Tibial artery (tissue), 4 donors: ENCODE results near the gene GSDMA.

ENCODE experiments used
- DNase-seq, 2 donors: peaks; one replicate each; pipeline ENCODE4 v3.0.0-alpha.2; 2019
- H3K27ac ChIP-seq, 2 donors: fragments of 200-600 bp; sonication (generic) in 1 of 2; 1 replicate in 1 of 2; 2 replicates in 1 of 2; pipeline ENCODE4 v1.5.1; 2018 to 2019; ENCODE audit warnings: mild to moderate bottlenecking in 1 of 2
- H3K27me3 ChIP-seq, 2 donors: fragments of 200-600 bp; sonication (generic) in 1 of 2; one replicate each; pipeline versions ENCODE4 v1.5.1 to v1.6.0; 2016 to 2019
- H3K36me3 ChIP-seq, 3 donors: fragments of 200-600 bp; sonication (generic) in 2 of 3; one replicate each; pipeline ENCODE4 v1.5.1; 2016 to 2019; ENCODE audit warnings: mild to moderate bottlenecking in 2 of 3
- H3K4me1 ChIP-seq, 4 donors: fragments of 200-600 bp; sonication (generic) in 2 of 4; 1 replicate in 3 of 4; 2 replicates in 1 of 4; pipeline ENCODE4 v1.5.1; 2016 to 2019
- H3K4me3 ChIP-seq, 2 donors: fragments of 200-600 bp; sonication (generic) in 1 of 2; 1 replicate in 1 of 2; 2 replicates in 1 of 2; pipeline ENCODE4 v1.5.1; 2018 to 2019; ENCODE audit warnings: mild to moderate bottlenecking in 2 of 2
- H3K9me3 ChIP-seq, 3 donors: fragments of 200-600 bp; sonication (generic) in 1 of 3; one replicate each; pipeline ENCODE4 v1.5.1; 2016 to 2019
- intact Hi-C: fragments of 100-400 bp; cut with DNase I; formaldehyde crosslinking; loops from one replicate; pipeline ENCODE4 v1.15.0; 2023; ENCODE audit warnings: low total_unique reads
- TF ChIP-seq, protein P1 (sequence below), 2 experiments: fragments of 200-600 bp in 1 of 2; fragments of 450-650 bp in 1 of 2; IDR thresholded peaks; one replicate each; pipeline ENCODE4 v1.5.1; 2017 to 2019; ENCODE audit warnings: antibody characterized with exemption in 2 of 2, mild to moderate bottlenecking in 1 of 2, moderate library complexity in 1 of 2

GSDMA gene

DNA sequence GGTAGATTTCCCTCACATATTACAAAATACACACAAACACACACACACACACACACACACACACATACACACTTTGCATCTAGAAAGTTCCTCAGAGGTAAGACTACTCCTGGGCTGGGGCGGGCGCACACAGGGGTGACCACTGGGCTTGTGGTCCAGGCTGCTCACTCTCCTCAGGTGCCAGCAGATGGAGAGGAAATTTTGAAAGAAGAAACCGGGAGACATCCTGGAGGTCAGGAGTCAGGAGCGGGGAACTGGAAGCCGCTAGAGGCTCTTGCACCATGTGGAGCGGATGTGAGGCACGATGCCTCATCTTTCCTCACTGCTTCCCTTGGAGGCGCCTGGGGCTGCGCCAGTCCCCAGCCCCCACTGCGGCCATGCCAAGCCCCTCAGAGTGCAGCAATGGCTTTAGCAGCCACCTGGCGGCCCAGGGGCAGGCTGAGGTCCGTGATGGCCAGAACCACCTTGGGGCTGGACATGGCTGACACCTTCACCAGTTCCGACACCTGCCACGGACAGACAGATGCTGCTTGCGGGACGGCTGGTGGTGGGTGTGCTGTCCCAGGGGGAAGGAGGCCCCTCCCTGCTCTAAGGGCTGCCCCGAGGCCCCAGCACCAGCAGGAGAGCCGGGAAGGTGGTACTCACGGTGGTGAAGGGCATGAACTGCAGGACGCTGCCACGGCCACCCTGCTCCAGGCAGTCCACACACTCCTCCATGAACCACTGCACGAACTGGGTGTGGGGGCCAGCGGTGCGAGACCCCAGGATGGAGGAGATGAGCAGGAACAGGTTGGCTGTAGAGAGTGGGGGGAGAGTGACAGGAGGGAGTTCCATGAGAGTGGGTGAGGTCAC lies 56.6 kb downstream of the GSDMA start:
- no peak for DNase-seq
- Histone ChIP-seq H3K4me3 (no peak overlapping the region), H3K27me3 (no peaks in the 10 kb centered on the region), H3K4me1 (peaks cover 0 to 52% (median 19%) of the 10 kb centered on the region in 4 donors), H3K9me3 (no peaks in the 10 kb centered on the region), H3K36me3 (peaks cover 25 to 51% (median 38%) of the 10 kb centered on the region in 3 donors), H3K27ac (peak overlapping the region; percentile 54 to 55)
- TF ChIP-seq, protein P1, sequence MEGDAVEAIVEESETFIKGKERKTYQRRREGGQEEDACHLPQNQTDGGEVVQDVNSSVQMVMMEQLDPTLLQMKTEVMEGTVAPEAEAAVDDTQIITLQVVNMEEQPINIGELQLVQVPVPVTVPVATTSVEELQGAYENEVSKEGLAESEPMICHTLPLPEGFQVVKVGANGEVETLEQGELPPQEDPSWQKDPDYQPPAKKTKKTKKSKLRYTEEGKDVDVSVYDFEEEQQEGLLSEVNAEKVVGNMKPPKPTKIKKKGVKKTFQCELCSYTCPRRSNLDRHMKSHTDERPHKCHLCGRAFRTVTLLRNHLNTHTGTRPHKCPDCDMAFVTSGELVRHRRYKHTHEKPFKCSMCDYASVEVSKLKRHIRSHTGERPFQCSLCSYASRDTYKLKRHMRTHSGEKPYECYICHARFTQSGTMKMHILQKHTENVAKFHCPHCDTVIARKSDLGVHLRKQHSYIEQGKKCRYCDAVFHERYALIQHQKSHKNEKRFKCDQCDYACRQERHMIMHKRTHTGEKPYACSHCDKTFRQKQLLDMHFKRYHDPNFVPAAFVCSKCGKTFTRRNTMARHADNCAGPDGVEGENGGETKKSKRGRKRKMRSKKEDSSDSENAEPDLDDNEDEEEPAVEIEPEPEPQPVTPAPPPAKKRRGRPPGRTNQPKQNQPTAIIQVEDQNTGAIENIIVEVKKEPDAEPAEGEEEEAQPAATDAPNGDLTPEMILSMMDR (IDR thresholded peaks at IDR 0.05), result no peak
- intact Hi-C loops, result loop anchor here (10.0 kb wide), 1 partner anchor 255 kb away; no protein-coding TSS in a partner anchor

DNA sequence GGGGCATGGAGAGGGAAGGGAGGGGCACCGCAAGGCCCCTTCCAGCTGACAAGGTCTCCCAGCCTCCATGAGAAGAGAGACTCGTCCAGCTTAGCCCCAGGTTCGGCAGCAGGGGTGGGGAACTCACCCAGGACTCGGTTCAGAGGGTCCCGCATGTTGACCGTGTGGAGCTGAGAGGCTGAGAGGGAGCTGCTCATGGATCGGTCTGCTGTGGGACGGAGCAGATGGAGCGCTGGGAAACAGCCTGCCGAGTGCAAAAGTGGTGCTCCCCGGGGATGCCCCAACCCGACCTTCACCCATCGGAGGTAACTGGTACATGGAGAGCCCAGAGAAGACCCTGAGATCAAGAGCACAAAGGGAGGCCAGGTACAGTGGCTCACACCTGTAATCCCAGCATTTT lies 57.3 kb downstream of the GSDMA start:
- peak overlapping the region in 1 of 2 donors; percentile 55 for H3K27ac ChIP-seq
- TF ChIP-seq, protein P1 (IDR thresholded peaks at IDR 0.05), result no peak
- peaks cover 33 to 59% (median 38%) of the 10 kb centered on the region in 3 donors for H3K36me3 ChIP-seq
- H3K4me1 ChIP-seq, result peaks cover 0 to 52% (median 18%) of the 10 kb centered on the region in 4 donors
- intact Hi-C loops, result no loop called here
- no peak overlapping the region for H3K4me3 ChIP-seq
- no peaks in the 10 kb centered on the region for H3K9me3 ChIP-seq
- no peak for DNase-seq
- no peaks in the 10 kb centered on the region for H3K27me3 ChIP-seq

DNA sequence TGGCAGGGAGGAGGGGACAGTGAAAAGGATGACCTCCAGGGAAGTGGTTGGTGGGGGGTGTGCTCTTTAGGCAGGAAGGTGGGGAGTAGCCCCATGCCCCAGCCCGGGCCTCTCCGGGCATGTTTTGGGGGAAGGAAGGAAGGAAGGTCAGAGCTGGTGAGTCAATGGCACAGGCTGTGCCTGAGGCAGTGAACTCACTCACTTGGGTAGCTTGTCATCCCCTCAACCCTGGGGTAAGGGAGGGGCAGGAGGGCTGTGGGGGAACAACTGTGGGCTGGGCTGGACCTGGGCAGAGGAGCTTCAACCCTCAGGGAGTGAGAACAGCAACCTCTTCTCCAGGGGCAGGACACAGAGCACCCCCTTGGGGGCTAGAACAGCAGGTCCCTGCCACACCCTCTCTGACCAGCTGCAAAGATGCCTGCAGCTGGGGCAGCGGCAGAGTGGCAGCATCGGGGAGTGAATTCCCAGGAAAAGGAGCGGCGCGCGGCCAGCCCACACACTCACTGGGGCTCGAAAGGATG lies 58.7 kb downstream of the GSDMA start:
- peak in 1 of 2 donors; percentile 46 for DNase-seq
- Histone ChIP-seq H3K27ac (peak overlapping the region in 1 of 2 donors; percentile 2), H3K4me1 (peaks cover 0 to 53% (median 19%) of the 10 kb centered on the region in 4 donors), H3K9me3 (no peaks in the 10 kb centered on the region), H3K27me3 (no peaks in the 10 kb centered on the region), H3K4me3 (no peak overlapping the region), H3K36me3 (peaks cover 47 to 73% (median 52%) of the 10 kb centered on the region in 3 donors)
- intact Hi-C loops, result no loop called here
- TF ChIP-seq, protein P1 (IDR thresholded peaks at IDR 0.05), result no peak

DNA sequence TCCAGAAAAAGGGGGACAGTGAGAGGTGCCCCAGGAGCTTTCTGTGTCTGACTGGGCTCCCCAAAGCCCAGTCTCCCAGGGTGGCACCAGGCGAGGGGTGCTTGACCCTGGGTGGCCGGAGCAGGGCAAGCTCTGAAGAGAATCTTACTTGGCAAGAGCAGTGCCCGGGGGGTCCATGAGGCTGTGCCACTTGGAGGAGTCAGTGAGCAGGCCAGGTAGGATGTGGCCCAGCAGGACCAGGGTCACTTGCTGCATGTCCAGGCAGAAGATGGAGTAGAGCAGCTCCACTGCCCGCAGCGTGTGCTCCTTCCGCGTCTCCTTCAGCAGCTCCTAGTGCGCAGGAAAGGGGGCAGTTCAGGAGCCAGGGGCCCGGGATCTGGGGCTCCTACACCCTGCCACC lies 59.7 kb downstream of the GSDMA start:
- no peak overlapping the region for H3K4me3 ChIP-seq
- TF ChIP-seq, protein P1 (IDR thresholded peaks at IDR 0.05), result no peak

DNA sequence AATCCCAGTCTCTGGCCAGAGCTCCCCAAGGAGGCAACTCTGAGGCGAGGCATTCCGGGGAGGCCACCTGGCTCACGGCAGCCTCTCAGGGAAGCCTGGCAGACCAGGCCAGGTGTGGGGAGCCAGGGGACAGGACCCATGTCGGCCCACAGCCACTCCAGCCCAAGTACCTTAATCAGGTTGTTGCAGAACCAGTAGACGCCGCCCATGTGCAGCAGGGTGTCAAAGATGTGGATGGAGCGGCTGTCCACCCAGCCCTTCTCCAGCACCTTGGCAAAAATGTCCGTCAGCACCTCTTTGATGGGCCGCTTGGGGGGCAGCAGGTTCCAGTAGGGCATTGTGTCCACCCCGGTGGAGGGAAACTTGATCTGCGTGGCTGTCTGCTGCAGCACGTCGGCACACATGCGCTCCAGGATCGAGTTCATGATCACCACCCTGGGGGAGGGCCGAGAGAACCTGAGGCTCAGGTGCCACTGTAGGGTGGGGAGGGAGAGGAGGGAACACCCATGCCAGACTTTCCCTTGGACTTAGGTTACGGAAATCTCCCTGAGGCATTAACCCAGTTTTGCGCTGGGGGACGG lies 60.2 kb downstream of the GSDMA start:
- H3K36me3 ChIP-seq, result peaks cover 47 to 82% (median 63%) of the 10 kb centered on the region in 3 donors
- intact Hi-C loops, result no loop called here
- H3K9me3 ChIP-seq, result no peaks in the 10 kb centered on the region
- H3K4me3 ChIP-seq, result no peak overlapping the region
- peaks cover 0 to 53% (median 21%) of the 10 kb centered on the region in 4 donors for H3K4me1 ChIP-seq
- no peak overlapping the region for H3K27ac ChIP-seq
- no peak for DNase-seq
- no peaks in the 10 kb centered on the region for H3K27me3 ChIP-seq
- TF ChIP-seq, protein P1 (IDR thresholded peaks at IDR 0.05), result no peak

More for the DNA sequence above, 59.7 kb downstream of the GSDMA start:
- Histone ChIP-seq H3K27ac (no peak overlapping the region), H3K9me3 (no peaks in the 10 kb centered on the region), H3K4me1 (peaks cover 0 to 58% (median 24%) of the 10 kb centered on the region in 4 donors), H3K27me3 (no peaks in the 10 kb centered on the region), H3K36me3 (peaks cover 47 to 77% (median 59%) of the 10 kb centered on the region in 3 donors)
- DNase-seq, result no peak
- intact Hi-C loops, result no loop called here
